ENCODE results near the gene FBXO41. TPM values are rescaled to one million over a fixed set of nuclear protein-coding genes. Genes with fewer than 3 reads are reported as not detected.

The FBXO41 gene
- total RNA-seq, 1 experiment from 2014 or later: 1.4 TPM

DNA sequence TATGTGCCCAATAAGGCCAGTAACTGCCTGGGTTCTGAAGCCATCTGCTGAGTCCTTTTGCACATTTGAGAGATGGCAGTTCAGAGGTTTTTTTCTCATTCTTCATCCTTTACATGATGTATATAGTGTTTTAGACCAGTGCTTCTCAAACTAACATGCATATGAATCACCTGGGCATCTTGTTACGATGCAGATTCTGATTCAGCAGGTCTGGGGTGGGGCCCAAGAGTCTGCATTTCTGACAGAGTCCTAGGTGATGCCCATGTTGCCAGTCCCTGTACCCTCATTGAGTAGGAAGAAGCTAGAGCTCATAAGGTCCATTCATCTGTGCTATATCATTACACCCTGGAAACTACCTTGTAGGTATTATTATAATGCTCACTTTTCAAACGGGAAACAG lies 66.5 kb downstream of the FBXO41 start:
- no peak for DNase-seq (ENCODE audit: extremely low read depth, low read depth)

DNA sequence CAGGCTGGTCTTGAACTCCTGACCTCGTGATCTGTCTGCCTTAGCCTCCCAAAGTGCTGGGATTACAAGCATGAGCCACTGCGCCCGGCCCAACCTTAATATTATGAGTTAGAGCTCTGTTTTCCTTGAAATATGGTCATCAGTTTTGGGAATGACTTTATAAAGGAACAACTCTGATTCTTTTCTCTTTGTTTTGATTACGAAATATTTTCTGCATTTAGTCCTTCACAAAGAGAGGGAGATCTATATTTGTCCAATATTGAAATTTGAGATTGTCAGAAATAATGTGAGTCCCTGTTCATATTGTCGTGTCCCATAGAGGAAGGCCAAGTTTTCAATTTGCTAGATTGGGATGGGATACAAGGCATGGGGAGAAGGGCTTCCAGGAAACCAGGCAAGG lies 67.1 kb downstream of the FBXO41 start:
- no peak for DNase-seq (ENCODE audit: extremely low read depth, low read depth)

DNA sequence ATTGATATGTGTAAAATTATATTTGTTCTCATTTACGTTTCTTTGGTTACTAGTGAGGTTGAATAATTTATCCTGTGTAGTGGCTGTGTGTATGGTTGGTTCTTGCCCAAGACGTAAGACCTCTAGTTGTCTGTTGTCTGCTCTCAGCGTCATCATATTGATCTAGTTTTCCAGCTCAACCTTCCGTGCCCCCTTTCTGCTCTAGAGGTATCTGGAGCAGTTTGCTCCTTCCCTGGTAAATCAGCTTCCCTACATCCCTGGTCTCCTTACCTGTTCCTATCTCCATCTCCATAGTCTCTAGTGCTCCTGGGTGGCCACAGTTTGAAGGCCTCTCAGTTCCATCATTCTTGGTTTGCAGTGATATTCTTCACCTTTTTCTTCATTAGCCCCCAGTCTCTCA lies 69.0 kb downstream of the FBXO41 start:
- DNase-seq (ENCODE audit: extremely low read depth, low read depth): no peak

- peak; percentile 80 for DNase-seq (ENCODE audit: extremely low read depth, low read depth)
Observed at GRCh38 chr2:73214120-73215035, 69.9 kb downstream of the FBXO41 start, which contains the start of gene SMYD5. Gene SMYD5, plus strand, starts transcription at chr2:73214245. Its CDS starts 22 bp downstream, at chr2:73214267.

- peak; percentile 46 for DNase-seq (ENCODE audit: extremely low read depth, low read depth)
Observed at GRCh38 chr2:73212448-73213176, 71.7 kb downstream of the FBXO41 start.

DNA sequence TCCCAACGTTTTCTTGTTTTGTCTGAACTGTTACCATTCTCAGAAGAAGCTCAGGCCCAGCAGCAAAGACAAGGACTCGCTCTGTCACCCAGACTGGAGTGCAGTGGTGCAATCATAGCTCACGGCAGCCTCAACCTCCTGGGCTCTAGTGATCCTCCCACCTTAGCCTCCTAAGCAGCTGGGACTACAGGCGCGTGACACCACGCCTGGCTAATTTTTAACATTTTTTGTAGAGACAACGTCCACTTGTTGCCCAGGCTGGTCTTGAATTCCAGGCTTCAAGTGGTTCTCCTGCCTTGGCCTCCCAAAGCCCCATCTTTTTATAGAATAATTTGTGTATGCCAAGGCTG lies 72.2 kb downstream of the FBXO41 start:
- DNase-seq (ENCODE audit: extremely low read depth, low read depth): no peak

- DNase-seq (ENCODE audit: extremely low read depth, low read depth): no peak
Observed at GRCh38 chr2:73210696-73211095, 73.6 kb downstream of the FBXO41 start.

DNA sequence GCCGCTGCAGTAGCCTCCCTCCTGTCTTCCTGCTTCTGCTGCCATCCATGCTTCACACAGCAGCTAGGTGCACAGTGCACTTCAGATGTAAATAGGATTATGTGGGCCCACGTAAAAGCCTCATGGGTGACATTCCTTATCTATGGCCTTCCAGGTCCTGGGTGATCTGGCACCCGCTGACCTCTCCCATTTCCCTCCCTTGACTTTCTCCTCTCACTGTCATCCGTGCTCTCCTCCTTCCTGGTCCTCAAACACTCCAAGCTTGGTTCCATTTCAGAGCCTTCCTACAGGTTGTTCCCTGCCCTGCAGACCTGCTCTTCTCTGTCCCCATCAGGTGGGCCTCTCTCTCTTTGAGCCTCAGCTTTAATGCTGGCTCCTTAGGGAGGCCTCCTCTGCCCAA lies 74.3 kb downstream of the FBXO41 start:
- no peak for DNase-seq (ENCODE audit: extremely low read depth, low read depth)

GRCh38 chr2:73208258-73208657 lies 76.0 kb downstream of the FBXO41 start:
- no peak for DNase-seq (ENCODE audit: extremely low read depth, low read depth)

DNA sequence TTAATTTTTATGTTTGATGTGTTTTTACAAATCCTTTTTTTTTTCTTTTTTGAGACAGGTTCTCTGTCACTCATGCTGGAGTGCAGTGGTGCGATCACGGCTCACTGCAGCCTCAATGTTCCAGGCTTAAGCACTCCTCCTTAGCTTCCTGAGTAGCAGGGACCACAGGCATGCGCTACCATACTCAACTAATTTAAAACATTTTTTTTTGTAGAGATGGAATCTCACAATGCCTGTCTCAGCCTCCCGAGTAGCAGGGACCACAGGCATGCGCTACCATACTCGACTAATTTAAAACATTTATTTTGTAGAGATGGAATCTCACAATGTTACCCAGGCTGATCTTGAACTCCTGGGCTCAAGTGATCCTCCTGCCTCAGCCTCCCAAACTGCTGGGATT lies 78.7 kb downstream of the FBXO41 start:
- no peak for DNase-seq (ENCODE audit: extremely low read depth, low read depth)

Small RNA genes lying within 50 kb of the gene (small RNA-seq; reads per million reads assigned to genes)
- gene RNU6-111P: 0 reads per million in 2 experiments

Other genes with a start within 250 kb of the FBXO41 start
- gene SFXN5, start 212.8 kb downstream of the FBXO41 start, total RNA-seq (2014; rRNA removed; shearing (Covaris generic)): 13.4 and 13.7 TPM in 2 replicates
- gene RAB11FIP5, start 171.5 kb downstream of the FBXO41 start, total RNA-seq (2014; rRNA removed; shearing (Covaris generic)): 12.8 and 13.3 TPM in 2 replicates
- not detected in 2 replicates for gene NOTO, start 81.9 kb downstream of the FBXO41 start, total RNA-seq (2014; rRNA removed; shearing (Covaris generic))
- 42.6 and 48.9 TPM in 2 replicates for gene SMYD5, start 70.2 kb downstream of the FBXO41 start, total RNA-seq (2014; rRNA removed; shearing (Covaris generic))
- gene PRADC1, start 51.2 kb downstream of the FBXO41 start, total RNA-seq (2014; rRNA removed; shearing (Covaris generic)): 6.3 and 10.7 TPM in 2 replicates
- gene CCT7, start 50.2 kb downstream of the FBXO41 start, total RNA-seq (2014; rRNA removed; shearing (Covaris generic)): 538 and 560 TPM in 2 replicates
- gene EGR4, start 9.1 kb upstream of the FBXO41 start, total RNA-seq (2014; rRNA removed; shearing (Covaris generic)): not detected in 2 replicates
- gene ALMS1, start 101.4 kb upstream of the FBXO41 start, total RNA-seq (2014; rRNA removed; shearing (Covaris generic)): 21.2 and 21.8 TPM in 2 replicates

Measured in NCI-H460 (cell line).